HG02588 (cell line): ENCODE measurements around the gene COL6A3.
"Not testable (repeated sequence)": the region's sequence is repeated elsewhere in the genome, so short reads cannot be mapped to it uniquely, and the experiment has no call there.

ENCODE experiments used
- ATAC-seq: cut with Tn5 transposase; IDR thresholded peaks from one replicate; pipeline ENCODE4 v1.9.1; 2021; ENCODE audit warnings: mild to moderate bottlenecking, moderate library complexity; ENCODE audit not compliant: unreplicated experiment

COL6A3 gene

GRCh38 chr2:237422309-237422708 lies 8.3 kb upstream of the COL6A3 start:
- no peak for ATAC-seq

- no peak for ATAC-seq
Measured at GRCh38 chr2:237421542-237422116, 7.7 kb upstream of the COL6A3 start.

- ATAC-seq, result no peak
Measured at GRCh38 chr2:237418300-237418699, 4.3 kb upstream of the COL6A3 start.

GRCh38 chr2:237412988-237413776 lies 782 bp downstream of the COL6A3 start:
- ATAC-seq, result no peak

GRCh38 chr2:237412646-237412987 lies 1.3 kb downstream of the COL6A3 start:
- ATAC-seq, result no peak

GRCh38 chr2:237411683-237412423 lies 2.1 kb downstream of the COL6A3 start:
- no peak for ATAC-seq

GRCh38 chr2:237411092-237411601 lies 2.8 kb downstream of the COL6A3 start:
- no peak for ATAC-seq

GRCh38 chr2:237409263-237409662 lies 4.7 kb downstream of the COL6A3 start:
- ATAC-seq, result not testable (repeated sequence)

- no peak for ATAC-seq
Measured at GRCh38 chr2:237408335-237409000, 5.5 kb downstream of the COL6A3 start.

- ATAC-seq, result no peak
Measured at GRCh38 chr2:237407700-237408099, 6.3 kb downstream of the COL6A3 start.

GRCh38 chr2:237406371-237406895 lies 7.5 kb downstream of the COL6A3 start:
- no peak for ATAC-seq

GRCh38 chr2:237405605-237406004 lies 8.4 kb downstream of the COL6A3 start:
- no peak for ATAC-seq

GRCh38 chr2:237405006-237405559 lies 8.9 kb downstream of the COL6A3 start:
- ATAC-seq, result no peak

- no peak for ATAC-seq
Measured at GRCh38 chr2:237404413-237404812, 9.6 kb downstream of the COL6A3 start.

GRCh38 chr2:237403024-237403882 lies 10.7 kb downstream of the COL6A3 start:
- ATAC-seq, result no peak

- no peak for ATAC-seq
Measured at GRCh38 chr2:237400199-237400598, 13.8 kb downstream of the COL6A3 start.

GRCh38 chr2:237397072-237397471 lies 16.9 kb downstream of the COL6A3 start:
- no peak for ATAC-seq

GRCh38 chr2:237393523-237393922 lies 20.4 kb downstream of the COL6A3 start:
- ATAC-seq, result no peak

- ATAC-seq, result no peak
Measured at GRCh38 chr2:237392186-237392585, 21.8 kb downstream of the COL6A3 start.

- no peak for ATAC-seq
Measured at GRCh38 chr2:237391140-237391539, 22.8 kb downstream of the COL6A3 start.
